Mesenchymal stem cell (in vitro differentiated cells and primary cell): ENCODE measurements around the gene PRPH.

Experiments
- DNase-seq: peaks from one replicate; pipeline ENCODE4 v3.0.0-alpha.2; 2013
- H2AFZ ChIP-seq: one replicate; pipeline ENCODE4 v1.6.1; 2013; ENCODE audit warnings: low read depth, mild to moderate bottlenecking, control low read depth, inconsistent platforms, low read length, moderate library complexity
- H2AK5ac ChIP-seq: 2 replicates; pipeline ENCODE4 v1.6.1; 2013; ENCODE audit warnings: low read length, moderate library complexity, mild to moderate bottlenecking, inconsistent platforms; ENCODE audit not compliant: severe bottlenecking
- H2BK120ac ChIP-seq: one replicate; pipeline ENCODE4 v1.6.1; 2013; ENCODE audit warnings: low read depth, mild to moderate bottlenecking, inconsistent platforms, low read length, moderate library complexity
- H2BK12ac ChIP-seq, 2 experiments: one replicate each; pipeline ENCODE4 v1.6.1; 2013; ENCODE audit warnings: inconsistent platforms in 2 of 2, low read length in 2 of 2, mild to moderate bottlenecking in 2 of 2, moderate library complexity in 2 of 2, control low read depth in 1 of 2
- H2BK15ac ChIP-seq: one replicate; pipeline ENCODE4 v1.6.1; 2013; ENCODE audit warnings: mild to moderate bottlenecking, low read depth, inconsistent platforms; ENCODE audit not compliant: poor library complexity, severe bottlenecking
- H2BK5ac ChIP-seq: 2 replicates; pipeline ENCODE4 v1.6.1; 2013; ENCODE audit warnings: low read depth, mild to moderate bottlenecking, low read length, control low read depth, inconsistent platforms; ENCODE audit not compliant: poor library complexity, severe bottlenecking
- H3K14ac ChIP-seq, 2 experiments: one replicate each; pipeline ENCODE4 v1.6.1; 2013; ENCODE audit warnings: inconsistent platforms in 2 of 2, low read length in 2 of 2, control low read depth in 1 of 2, mild to moderate bottlenecking in 1 of 2, moderate library complexity in 1 of 2
- H3K18ac ChIP-seq, 2 experiments: one replicate each; pipeline ENCODE4 v1.6.1; 2013; ENCODE audit warnings: inconsistent platforms in 2 of 2, low read length in 2 of 2, control low read depth in 1 of 2, low read depth in 1 of 2, mild to moderate bottlenecking in 1 of 2
- H3K23ac ChIP-seq, 2 experiments: one replicate each; pipeline ENCODE4 v1.6.1; 2013; ENCODE audit warnings: inconsistent platforms in 2 of 2, low read length in 2 of 2, mild to moderate bottlenecking in 2 of 2, moderate library complexity in 2 of 2, control low read depth in 1 of 2
- H3K27ac ChIP-seq: 2 replicates; pipeline ENCODE4 v1.5.1; 2013; ENCODE audit warnings: mild to moderate bottlenecking, moderate library complexity, low read length, control low read depth, inconsistent platforms; ENCODE audit not compliant: poor library complexity, severe bottlenecking
- H3K27me3 ChIP-seq, 2 experiments: 2 replicates each; pipeline versions ENCODE4 v1.6.1 to v1.7.0; 2013; ENCODE audit warnings: low read length in 2 of 2, mild to moderate bottlenecking in 2 of 2, moderate library complexity in 2 of 2, control low read depth in 1 of 2, inconsistent platforms in 1 of 2; ENCODE audit not compliant: control insufficient read depth in 1 of 2, insufficient read depth in 1 of 2
- H3K36me3 ChIP-seq, 2 experiments: 2 replicates each; pipeline versions ENCODE4 v1.6.1 to v1.7.0; 2013; ENCODE audit warnings: low read length in 2 of 2, control low read depth in 1 of 2, inconsistent platforms in 1 of 2, low read depth in 1 of 2, mild to moderate bottlenecking in 1 of 2; ENCODE audit not compliant: insufficient read depth in 2 of 2, control insufficient read depth in 1 of 2
- H3K4ac ChIP-seq, 2 experiments: one replicate each; pipeline ENCODE4 v1.6.1; 2013; ENCODE audit warnings: inconsistent platforms in 2 of 2, low read length in 2 of 2, mild to moderate bottlenecking in 2 of 2, moderate library complexity in 2 of 2, control low read depth in 1 of 2, low read depth in 1 of 2
- H3K4me1 ChIP-seq: 2 replicates; pipeline ENCODE4 v1.6.1; 2013; ENCODE audit warnings: low read depth, low read length, control low read depth; ENCODE audit not compliant: control insufficient read depth, insufficient read depth
- H3K4me2 ChIP-seq: 2 replicates; pipeline ENCODE4 v1.6.1; 2013; ENCODE audit warnings: low read length, mild to moderate bottlenecking, inconsistent platforms; ENCODE audit not compliant: poor library complexity, severe bottlenecking
- H3K4me3 ChIP-seq, 2 experiments: 2 replicates each; pipeline versions ENCODE4 v1.5.1 to v1.7.0; 2013; ENCODE audit warnings: low read length in 2 of 2, mild to moderate bottlenecking in 2 of 2, control low read depth in 1 of 2, low read depth in 1 of 2; ENCODE audit not compliant: insufficient read depth in 1 of 2
- H3K79me1 ChIP-seq: replicated peaks from 2 replicates; pipeline ENCODE4 v1.6.1; 2013; ENCODE audit warnings: mild to moderate bottlenecking, control low read depth, low read length, inconsistent platforms; ENCODE audit not compliant: poor library complexity, severe bottlenecking
- H3K9ac ChIP-seq: 2 replicates; pipeline ENCODE4 v1.7.0; 2013; ENCODE audit warnings: mild to moderate bottlenecking, low read length, moderate library complexity
- H3K9me3 ChIP-seq: 2 replicates; pipeline ENCODE4 v1.7.0; 2013; ENCODE audit warnings: mild to moderate bottlenecking, low read length; ENCODE audit not compliant: control insufficient read depth
- H4K8ac ChIP-seq: one replicate; pipeline ENCODE4 v1.6.1; 2013; ENCODE audit warnings: inconsistent platforms, mild to moderate bottlenecking, low read length, moderate library complexity
- H4K91ac ChIP-seq: one replicate; pipeline ENCODE4 v1.6.1; 2013; ENCODE audit warnings: mild to moderate bottlenecking, low read length, inconsistent platforms
- WGBS: methylation state at CpG from one replicate; pipeline ENCODE4 v1.1.7; 2013; ENCODE audit warnings: mixed read lengths; 5-methylcytosine and 5-hydroxymethylcytosine counted together

The PRPH gene

GRCh38 chr12:49338830-49339463, 44.0 kb downstream of the PRPH start:
- no peak for DNase-seq
- no peak overlapping the region for H2AFZ ChIP-seq
- peaks cover 87 to 98% of the 10 kb centered on the region in 2 experiments for H3K27me3 ChIP-seq
- no peak overlapping the region for H2BK120ac ChIP-seq
- no peak overlapping the region for H3K27ac ChIP-seq
- H3K4me1 ChIP-seq, result peaks cover 39% of the 10 kb centered on the region
- no peaks in the 10 kb centered on the region for H3K79me1 ChIP-seq
- H4K91ac ChIP-seq, result no peak overlapping the region
- no peak overlapping the region for H3K14ac ChIP-seq
- no peaks in the 10 kb centered on the region for H3K36me3 ChIP-seq
- H3K18ac ChIP-seq, result no peak overlapping the region
- no peaks in the 10 kb centered on the region for H3K9me3 ChIP-seq
- no peak overlapping the region for H2BK12ac ChIP-seq
- H2BK5ac ChIP-seq, result no peak overlapping the region
- no peak overlapping the region for H3K23ac ChIP-seq
- no peak overlapping the region for H3K4ac ChIP-seq
- H4K8ac ChIP-seq, result no peak overlapping the region
- H3K4me2 ChIP-seq, result no peak overlapping the region
- no peak overlapping the region for H2AK5ac ChIP-seq
- H3K4me3 ChIP-seq, result no peak overlapping the region
- no peak overlapping the region for H3K9ac ChIP-seq
- H2BK15ac ChIP-seq, result no peak overlapping the region
- 28% methylated on average over 4 of the region's 6 CpGs for WGBS

- no peak overlapping the region for H2AFZ ChIP-seq
- H3K36me3 ChIP-seq, result no peaks in the 10 kb centered on the region
- H3K4me2 ChIP-seq, result no peak overlapping the region
- H4K8ac ChIP-seq, result no peak overlapping the region
- H3K27ac ChIP-seq, result no peak overlapping the region
- WGBS, result 24% methylated on average over 5 of the region's 5 CpGs
- H3K14ac ChIP-seq, result no peak overlapping the region
- H3K4me3 ChIP-seq, result no peak overlapping the region
- H3K18ac ChIP-seq, result no peak overlapping the region
- no peak overlapping the region for H2BK120ac ChIP-seq
- peaks cover 92 to 98% of the 10 kb centered on the region in 2 experiments for H3K27me3 ChIP-seq
- H4K91ac ChIP-seq, result no peak overlapping the region
- no peak for DNase-seq
- H3K79me1 ChIP-seq, result no peaks in the 10 kb centered on the region
- peaks cover 39% of the 10 kb centered on the region for H3K4me1 ChIP-seq
- no peak overlapping the region for H2BK12ac ChIP-seq
- H3K9me3 ChIP-seq, result no peaks in the 10 kb centered on the region
- H2AK5ac ChIP-seq, result no peak overlapping the region
- no peak overlapping the region for H3K4ac ChIP-seq
- H2BK15ac ChIP-seq, result no peak overlapping the region
- no peak overlapping the region for H3K9ac ChIP-seq
- no peak overlapping the region for H3K23ac ChIP-seq
- H2BK5ac ChIP-seq, result no peak overlapping the region
These were observed 44.5 kb downstream of the PRPH start for GRCh38 chr12:49339464-49339861.

GRCh38 chr12:49340095-49340870, 45.3 kb downstream of the PRPH start:
- Histone ChIP-seq H3K27me3 (peaks cover 94 to 95% of the 10 kb centered on the region in 2 experiments), H3K18ac (no peak overlapping the region), H2BK120ac (no peak overlapping the region), H3K36me3 (no peaks in the 10 kb centered on the region), H3K14ac (no peak overlapping the region), H3K27ac (no peak overlapping the region), H2BK12ac (no peak overlapping the region), H3K9ac (no peak overlapping the region), H3K4me1 (peaks cover 43% of the 10 kb centered on the region), H4K91ac (no peak overlapping the region), H3K79me1 (no peaks in the 10 kb centered on the region), H2AK5ac (no peak overlapping the region), H3K4ac (no peak overlapping the region), H3K9me3 (no peaks in the 10 kb centered on the region), H4K8ac (no peak overlapping the region), H2BK15ac (no peak overlapping the region), H2AFZ (no peak overlapping the region), H2BK5ac (no peak overlapping the region), H3K23ac (no peak overlapping the region), H3K4me3 (no peak overlapping the region), H3K4me2 (no peak overlapping the region)
- whole genome bisulfite sequencing, result 48% methylated on average over 2 of the region's 6 CpGs
- DNase-seq, result no peak

- peaks cover 94 to 95% of the 10 kb centered on the region in 2 experiments for H3K27me3 ChIP-seq
These were observed 46.2 kb downstream of the PRPH start for GRCh38 chr12:49340971-49341776.

More at GRCh38 chr12:49340971-49341776, 46.2 kb downstream of the PRPH start:
- Histone ChIP-seq H3K4me2 (no peak overlapping the region), H3K4me3 (no peak overlapping the region), H4K91ac (no peak overlapping the region), H3K27ac (no peak overlapping the region), H3K9ac (no peak overlapping the region), H2BK120ac (no peak overlapping the region), H2BK5ac (no peak overlapping the region), H3K18ac (no peak overlapping the region), H3K14ac (no peak overlapping the region), H2AFZ (no peak overlapping the region), H2BK15ac (no peak overlapping the region), H3K9me3 (no peaks in the 10 kb centered on the region), H3K79me1 (no peaks in the 10 kb centered on the region), H2BK12ac (no peak overlapping the region), H3K4me1 (peaks cover 51% of the 10 kb centered on the region), H3K23ac (peak overlapping the region in 1 of 2 experiments; percentile 19), H4K8ac (no peak overlapping the region), H2AK5ac (no peak overlapping the region), H3K4ac (no peak overlapping the region), H3K36me3 (no peaks in the 10 kb centered on the region)
- WGBS, result 19% methylated on average over 12 of the region's 14 CpGs
- DNase-seq, result no peak
